GM19025 (cell line): ENCODE results near the gene FAM90A26.
"Not testable (repeated sequence)": the region's sequence is repeated elsewhere in the genome, so short reads cannot be mapped to it uniquely, and the experiment has no call there.

Source experiments
- ATAC-seq: cut with Tn5 transposase; IDR thresholded peaks from one replicate; pipeline ENCODE4 v1.9.1; 2021; ENCODE audit warnings: mild to moderate bottlenecking, low read depth, moderate library complexity; ENCODE audit not compliant: unreplicated experiment

Gene FAM90A26

DNA sequence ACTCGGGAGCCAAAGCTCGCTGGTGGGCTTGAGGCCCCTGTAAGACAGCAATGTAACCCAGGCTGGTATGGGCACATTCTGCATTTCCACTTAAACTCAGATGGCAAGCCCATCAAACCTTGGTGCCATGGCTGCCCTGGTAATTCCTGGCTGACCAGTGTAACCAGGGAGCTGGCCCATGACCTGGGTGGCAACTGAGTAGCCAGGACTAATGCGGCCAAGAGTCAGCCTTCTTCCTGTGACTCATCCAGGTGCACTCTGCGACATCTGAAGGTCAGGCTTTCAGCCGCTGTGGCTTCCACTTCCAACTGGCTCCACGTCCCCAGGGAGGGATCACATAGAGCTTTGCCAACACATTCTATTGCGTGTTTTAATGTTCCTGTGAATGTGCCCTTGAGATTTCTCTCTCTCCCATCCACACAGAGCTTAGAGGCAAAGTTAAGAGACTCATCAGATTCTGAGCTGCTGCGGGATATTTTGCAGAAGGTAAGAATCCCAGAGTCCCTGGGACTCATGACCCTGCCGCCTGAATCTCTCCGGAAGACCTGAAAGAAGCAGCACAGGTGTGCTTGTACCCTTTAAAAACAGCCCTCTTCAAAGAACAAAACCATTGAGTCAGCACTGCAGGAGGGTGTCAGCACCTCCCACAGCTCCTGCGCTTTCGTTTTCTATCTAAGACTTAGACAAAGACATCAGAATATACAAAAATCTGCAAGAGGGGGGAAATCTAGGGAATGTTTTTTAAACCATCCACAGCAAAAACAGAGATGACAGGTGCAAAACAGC is 14.9 kb upstream of the FAM90A26 start:
- not testable (repeated sequence) for ATAC-seq

DNA sequence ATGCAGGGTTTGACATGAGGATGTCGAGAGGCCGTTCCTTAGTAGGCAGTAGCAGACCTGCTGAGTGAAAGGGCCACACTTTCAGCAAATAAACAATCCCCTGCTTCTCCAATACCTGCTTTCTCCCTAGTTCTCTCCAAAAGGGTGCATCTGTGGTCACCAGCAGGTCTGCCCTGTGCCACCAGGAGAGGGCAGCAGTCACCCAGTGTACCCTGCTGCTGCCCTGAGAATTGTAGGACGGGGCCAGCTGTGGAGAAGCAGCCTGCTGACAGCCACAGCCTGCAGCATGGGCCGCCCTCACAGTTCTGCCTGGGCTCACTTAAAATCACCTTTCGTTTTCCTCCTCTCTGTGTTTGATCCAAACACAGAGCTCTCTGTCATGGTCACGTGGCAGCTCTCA is 11.8 kb upstream of the FAM90A26 start:
- ATAC-seq, result not testable (repeated sequence)

DNA sequence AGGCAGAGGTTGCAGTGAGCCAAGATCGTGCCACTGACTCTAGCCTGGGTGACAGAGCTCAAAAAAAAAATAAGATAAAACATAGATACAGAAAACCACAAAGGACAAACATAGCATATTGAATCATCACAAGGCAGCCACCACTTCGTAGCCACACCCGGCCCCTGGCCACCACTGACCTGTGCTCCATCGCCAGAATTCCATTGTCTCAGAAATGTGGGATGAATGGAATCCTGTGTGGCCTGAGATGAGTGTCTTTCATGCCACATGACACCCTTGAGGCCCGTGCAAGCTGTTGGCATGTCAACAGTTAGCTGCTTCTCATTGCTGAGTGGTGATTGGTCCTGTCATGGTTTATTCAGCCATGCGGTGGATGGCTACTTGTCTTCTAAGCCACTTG is 10.2 kb upstream of the FAM90A26 start:
- not testable (repeated sequence) for ATAC-seq

DNA sequence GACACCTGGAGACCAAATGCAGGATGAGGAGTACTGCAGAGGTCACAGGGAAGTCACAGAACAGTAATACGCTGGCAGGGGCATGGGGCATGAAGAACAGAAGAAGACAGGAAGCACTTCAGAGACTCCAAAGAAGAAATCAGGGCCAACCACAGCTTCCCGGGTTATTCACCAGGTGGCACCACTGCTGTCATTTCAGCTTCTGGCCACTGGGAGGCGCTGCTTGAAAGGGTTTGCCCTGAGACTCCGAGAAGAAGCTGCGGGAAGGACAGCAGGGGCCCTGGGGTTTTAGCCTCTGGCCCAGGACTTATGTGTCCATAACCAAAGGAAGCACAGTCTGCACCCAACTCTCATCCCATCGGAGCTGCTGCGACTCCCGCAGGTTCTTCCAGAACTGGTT is 4.2 kb upstream of the FAM90A26 start:
- ATAC-seq, result not testable (repeated sequence)

DNA sequence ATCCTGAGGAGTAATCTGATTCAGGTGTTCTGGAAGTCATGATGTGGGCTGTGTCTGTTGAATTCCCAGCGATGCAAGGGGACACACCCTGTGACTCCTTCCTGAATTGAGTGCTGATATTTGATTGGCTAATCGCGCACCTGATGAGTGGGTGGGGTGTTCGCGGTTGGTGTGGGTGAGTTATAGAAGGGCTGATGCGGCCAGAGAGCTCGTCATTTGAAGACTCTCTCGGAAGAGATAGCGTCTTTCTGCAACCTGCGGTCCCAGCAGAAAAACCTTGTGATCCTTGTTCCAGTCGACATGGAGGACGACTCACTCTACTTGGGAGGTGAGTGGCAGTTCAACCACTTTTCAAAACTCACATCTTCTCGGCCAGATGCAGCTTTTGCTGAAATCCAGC is 40.1 kb downstream of the FAM90A26 start, which contains the start of gene USP17L10:
Gene USP17L10 (plus strand): TSS at position 301 of the 400 bp plus-strand sequence. CDS start 0 bp downstream, at position 301.
- ATAC-seq, result not testable (repeated sequence)

DNA sequence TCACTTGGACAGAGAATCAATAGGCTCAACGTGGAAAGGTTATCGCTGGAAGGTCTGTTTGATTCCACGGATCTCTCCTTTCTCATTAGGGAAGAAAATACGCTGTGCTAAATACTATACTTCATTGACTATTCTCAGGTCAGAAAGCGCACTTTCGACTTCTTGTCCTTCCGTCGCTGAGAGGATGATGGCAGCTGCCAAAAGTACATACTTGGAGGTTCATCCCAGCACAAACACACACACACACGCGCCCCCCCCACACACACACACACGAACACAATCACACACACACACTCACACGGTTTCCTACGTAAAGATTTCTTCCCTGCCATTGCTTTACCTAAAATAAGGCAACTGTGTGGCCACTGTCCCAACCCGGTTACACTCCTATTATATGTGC is 44.5 kb downstream of the FAM90A26 start:
- ATAC-seq, result not testable (repeated sequence)

DNA sequence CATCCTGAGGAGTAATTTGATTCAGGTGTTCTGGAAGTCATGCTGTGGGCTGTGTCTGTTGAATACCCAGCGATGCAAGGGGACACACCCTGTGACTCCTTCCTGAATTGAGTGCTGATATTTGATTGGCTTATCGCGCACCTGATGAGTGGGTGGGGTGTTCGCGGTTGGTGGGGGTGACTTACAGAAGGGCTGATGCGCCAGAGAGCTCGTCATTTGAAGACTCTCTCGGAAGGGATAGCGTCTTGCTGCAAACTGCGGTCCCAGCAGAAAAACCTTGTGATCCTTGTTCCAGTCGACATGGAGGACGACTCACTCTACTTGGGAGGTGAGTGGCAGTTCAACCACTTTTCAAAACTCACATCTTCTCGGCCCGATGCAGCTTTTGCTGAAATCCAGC is 44.9 kb downstream of the FAM90A26 start, which contains the start of gene USP17L11:
Gene USP17L11 (plus strand): TSS at position 301 of the 400 bp plus-strand sequence. CDS start 0 bp downstream, at position 301.
- not testable (repeated sequence) for ATAC-seq

DNA sequence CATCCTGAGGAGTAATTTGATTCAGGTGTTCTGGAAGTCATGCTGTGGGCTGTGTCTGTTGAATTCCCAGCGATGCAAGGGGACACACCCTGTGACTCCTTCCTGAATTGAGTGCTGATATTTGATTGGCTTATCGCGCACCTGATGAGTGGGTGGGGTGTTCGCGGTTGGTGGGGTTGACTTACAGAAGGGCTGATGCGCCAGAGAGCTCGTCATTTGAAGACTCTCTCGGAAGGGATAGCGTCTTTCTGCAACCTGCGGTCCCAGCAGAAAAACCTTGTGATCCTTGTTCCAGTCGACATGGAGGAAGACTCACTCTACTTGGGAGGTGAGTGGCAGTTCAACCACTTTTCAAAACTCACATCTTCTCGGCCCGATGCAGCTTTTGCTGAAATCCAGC is 49.6 kb downstream of the FAM90A26 start, which contains the start of gene USP17L12:
Gene USP17L12 (plus strand): TSS at position 301 of the 400 bp plus-strand sequence. CDS start 0 bp downstream, at position 301.
- ATAC-seq, result not testable (repeated sequence)

DNA sequence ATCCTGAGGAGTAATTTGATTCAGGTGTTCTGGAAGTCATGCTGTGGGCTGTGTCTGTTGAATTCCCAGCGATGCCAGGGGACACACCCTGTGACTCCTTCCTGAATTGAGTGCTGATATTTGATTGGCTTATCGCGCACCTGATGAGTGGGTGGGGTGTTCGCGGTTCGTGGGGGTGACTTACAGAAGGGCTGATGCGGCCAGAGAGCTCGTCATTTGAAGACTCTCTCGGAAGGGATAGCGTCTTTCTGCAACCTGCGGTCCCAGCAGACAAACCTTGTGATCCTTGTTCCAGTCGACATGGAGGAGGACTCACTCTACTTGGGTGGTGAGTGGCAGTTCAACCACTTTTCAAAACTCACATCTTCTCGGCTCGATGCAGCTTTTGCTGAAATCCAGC is 54.4 kb downstream of the FAM90A26 start, which contains the start of gene USP17L13:
Gene USP17L13 (plus strand): TSS at position 301 of the 400 bp plus-strand sequence. CDS start 0 bp downstream, at position 301.
- ATAC-seq, result not testable (repeated sequence)
